Kidney tubule cell (primary cell): ENCODE data around the gene KMT5B.
A peak's percentile ranks its signal among the peaks of the same experiment; 100 is the strongest.

Experiments
- DNase-seq: peaks from one replicate; pipeline ENCODE4 v3.0.0-alpha.2; 2018; ENCODE audit warnings: low spot score

KMT5B gene

DNA sequence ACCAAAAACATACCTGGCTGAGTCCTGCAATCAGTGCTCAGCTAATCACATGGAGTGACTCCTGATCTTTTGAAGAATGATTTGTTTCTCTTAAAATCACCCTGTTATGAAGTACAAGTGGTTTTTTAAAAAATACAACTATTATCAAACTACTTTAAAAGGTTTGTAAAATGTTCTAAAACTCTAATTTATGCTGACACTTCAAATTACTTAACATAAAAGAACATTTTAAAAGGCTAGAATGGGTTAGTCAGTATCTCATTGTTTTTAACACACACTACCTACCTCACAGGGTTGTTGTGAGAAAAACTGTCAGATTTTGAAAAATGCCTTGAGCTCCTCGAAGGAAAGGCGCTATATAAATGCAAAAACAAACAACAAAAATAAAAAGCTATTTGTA, 33.2 kb downstream of the KMT5B start:
- DNase-seq, result no peak

- DNase-seq, result no peak
Measured at GRCh38 chr11:68177877-68178276, 35.2 kb downstream of the KMT5B start.

- DNase-seq, result no peak
Measured at GRCh38 chr11:68173926-68174325, 39.2 kb downstream of the KMT5B start.

DNA sequence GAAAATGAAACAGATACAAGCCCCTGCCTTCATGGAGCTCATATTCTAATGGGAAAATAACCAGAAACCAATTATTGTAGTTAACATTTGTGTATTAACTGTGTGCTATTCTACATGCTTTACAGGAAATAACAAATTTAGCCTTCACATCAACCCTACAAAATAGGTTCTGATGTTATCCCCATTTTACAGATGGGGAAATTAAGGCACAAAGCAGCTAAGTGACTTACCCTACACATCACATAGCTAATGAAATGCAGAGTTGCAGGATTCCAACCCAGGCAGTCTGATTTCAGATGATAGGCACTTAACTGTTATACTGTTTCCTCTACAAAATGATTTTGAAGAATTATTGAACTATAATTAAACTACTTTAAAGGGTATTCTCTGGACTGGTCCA, 43.7 kb downstream of the KMT5B start:
- no peak for DNase-seq

- DNase-seq, result peak; percentile 30
Measured at GRCh38 chr11:68168694-68169093, 44.4 kb downstream of the KMT5B start.

GRCh38 chr11:68167474-68167873, 45.6 kb downstream of the KMT5B start:
- DNase-seq, result no peak

DNA sequence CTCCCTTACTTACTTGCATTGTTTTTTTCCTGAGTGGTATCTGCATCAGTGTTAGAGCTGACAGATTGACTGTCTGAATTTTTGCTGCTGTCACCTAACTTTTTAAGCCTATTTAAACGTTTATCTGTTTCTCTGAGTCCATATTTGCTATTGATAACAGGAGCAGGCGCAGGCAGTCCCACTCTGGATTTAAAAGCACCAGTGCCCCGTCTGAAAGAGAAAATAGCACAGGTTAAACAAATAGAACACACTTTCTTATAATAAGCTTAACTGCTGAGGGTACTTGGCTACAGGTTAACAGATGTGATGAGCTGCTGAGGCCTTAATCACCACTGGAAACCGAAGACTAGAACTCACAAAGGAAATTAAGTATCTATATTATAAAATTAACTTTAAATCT, 46.1 kb downstream of the KMT5B start:
- DNase-seq, result no peak

DNA sequence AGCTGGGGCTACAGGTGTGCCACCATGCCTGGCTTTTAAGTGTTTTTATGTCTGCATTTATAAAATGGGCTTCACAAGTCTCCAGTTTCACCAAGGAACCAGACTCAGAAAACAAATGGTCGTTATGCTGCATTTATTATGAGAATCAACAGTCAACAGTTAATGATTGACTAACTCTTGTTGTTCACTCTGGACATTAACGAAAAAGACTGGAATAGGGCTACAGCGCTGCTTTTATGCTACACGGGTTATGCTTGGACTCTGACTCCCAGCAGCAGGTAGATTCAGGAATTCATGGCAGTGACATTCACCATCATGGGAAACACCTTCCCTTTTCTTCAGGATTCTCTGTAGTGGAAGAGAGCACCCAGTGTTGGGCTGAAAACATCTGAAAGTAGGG, 47.5 kb downstream of the KMT5B start:
- no peak for DNase-seq

- peak; percentile 66 for DNase-seq
Measured at GRCh38 chr11:68164437-68164836, 48.7 kb downstream of the KMT5B start.

DNA sequence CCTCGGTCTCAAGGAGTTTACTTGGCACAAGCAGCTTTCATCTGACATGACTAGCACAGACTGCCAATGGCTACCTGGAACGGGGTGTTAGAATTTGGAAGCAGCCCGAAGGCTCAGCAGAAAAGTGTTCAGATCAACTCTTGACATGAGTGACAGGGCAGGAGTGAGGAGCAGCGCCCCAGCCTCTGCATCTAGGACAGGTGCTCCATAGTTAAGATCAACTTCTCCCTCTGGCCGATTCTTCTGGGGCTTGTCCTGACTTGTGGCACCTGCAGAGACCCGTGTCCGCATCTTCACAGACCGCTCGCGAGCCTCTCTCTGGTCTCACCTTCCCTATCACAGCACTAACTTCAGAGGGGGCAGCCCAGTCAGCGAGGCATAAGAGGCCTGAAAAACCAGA, 49.4 kb downstream of the KMT5B start:
- DNase-seq, result no peak

- peak; percentile 55 for DNase-seq
Measured at GRCh38 chr11:68160100-68160695, 52.9 kb downstream of the KMT5B start.

DNA sequence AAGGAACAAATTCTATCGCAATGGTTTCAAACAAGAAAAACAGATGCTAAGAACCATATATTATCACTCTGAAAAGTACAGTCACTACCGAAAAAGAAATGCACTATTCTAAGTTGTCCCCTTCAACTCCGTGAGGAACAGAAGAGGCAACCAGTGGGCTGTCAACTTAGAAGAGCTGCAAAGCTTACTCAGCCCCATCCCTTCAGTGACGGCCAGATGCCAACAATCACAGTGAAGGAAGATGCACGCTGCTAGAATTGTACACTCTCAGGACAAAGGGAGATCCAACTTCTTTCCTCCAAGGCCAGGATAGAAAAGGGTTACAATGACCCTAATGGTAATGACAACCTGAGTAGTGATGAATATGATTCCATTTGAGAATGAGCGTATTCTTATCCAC, 53.4 kb downstream of the KMT5B start:
- DNase-seq, result no peak

GRCh38 chr11:68159161-68159560, 53.9 kb downstream of the KMT5B start:
- no peak for DNase-seq

- DNase-seq, result no peak
Measured at GRCh38 chr11:68158580-68158979, 54.5 kb downstream of the KMT5B start.

DNA sequence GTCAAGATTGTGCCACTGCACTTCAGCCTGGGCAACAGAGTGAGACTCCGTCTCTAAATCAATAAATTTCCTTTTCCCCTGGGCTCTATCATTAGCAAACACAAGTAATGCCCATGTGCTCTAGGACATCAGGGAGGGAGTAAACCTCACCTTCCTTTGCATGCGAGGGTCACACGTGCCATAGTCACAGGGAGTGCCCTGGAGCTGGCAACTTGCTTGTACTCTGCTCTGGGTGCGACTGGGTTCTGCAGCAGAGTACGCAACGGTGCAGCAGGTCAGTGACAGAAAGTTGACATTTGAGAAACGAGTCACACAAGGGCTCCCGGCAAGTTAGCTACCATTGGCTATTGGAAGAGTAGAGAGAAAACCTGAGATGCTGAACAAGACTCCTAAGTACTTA, 59.4 kb downstream of the KMT5B start:
- no peak for DNase-seq

DNA sequence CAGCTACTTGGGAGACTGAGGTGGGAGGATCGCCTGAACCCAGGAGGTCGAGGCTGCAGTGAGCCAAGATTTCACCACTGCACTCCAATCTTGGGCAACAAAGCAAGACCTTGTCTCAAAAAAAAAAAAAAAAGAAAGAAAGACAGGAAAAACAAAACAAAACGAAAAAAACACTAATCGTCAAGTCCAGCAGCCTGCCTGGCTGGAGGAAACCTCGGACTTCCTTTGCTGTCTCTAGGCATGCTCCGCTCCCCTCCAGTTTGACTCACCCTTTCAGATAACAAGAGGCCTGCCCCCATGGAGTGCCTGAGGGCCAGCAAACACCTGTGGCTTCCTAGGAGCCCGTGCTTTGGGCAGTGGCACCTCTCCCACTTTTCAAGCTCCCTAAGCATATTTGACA, 63.1 kb downstream of the KMT5B start:
- DNase-seq, result peak; percentile 64

DNA sequence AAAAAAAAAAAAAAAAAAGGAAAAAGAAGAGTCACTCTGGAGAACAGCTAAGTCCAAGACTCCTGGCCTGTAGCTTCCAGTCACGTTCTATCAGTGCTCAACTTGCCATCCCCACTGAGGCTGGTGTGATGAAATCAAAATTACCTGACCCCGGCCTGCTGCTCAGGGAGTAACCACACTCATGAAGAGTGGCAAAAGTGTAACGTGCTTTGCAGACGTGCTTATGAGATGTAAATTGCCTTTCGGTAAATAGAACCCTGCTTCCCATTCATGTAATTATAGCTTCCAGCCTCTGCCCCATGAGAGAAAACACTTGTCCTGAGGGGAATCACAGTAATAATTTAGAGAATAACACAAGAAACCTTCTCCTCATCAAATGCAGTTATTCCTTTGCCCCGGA, 63.7 kb downstream of the KMT5B start:
- no peak for DNase-seq

DNA sequence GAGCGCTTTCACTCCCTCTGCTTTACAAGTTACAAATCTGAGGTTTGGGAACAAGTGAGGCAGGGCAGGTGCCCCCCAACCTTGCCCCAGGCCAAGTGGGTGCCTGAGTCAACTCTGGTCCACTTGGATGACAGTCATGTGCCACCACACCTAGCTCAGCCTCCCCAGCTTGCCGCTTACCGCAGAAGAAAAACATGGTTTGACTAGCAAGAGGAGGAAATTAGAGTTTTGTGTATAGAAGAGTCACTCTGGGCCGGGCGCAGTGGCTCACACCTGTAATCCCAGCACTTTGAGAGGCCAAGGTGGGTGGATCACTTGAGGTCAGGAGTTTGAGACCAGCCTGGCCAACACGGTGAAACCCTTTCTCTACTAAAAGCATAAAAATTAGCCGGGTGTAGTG, 64.2 kb downstream of the KMT5B start:
- no peak for DNase-seq

GRCh38 chr11:68148071-68148805, 64.9 kb downstream of the KMT5B start:
- no peak for DNase-seq

DNA sequence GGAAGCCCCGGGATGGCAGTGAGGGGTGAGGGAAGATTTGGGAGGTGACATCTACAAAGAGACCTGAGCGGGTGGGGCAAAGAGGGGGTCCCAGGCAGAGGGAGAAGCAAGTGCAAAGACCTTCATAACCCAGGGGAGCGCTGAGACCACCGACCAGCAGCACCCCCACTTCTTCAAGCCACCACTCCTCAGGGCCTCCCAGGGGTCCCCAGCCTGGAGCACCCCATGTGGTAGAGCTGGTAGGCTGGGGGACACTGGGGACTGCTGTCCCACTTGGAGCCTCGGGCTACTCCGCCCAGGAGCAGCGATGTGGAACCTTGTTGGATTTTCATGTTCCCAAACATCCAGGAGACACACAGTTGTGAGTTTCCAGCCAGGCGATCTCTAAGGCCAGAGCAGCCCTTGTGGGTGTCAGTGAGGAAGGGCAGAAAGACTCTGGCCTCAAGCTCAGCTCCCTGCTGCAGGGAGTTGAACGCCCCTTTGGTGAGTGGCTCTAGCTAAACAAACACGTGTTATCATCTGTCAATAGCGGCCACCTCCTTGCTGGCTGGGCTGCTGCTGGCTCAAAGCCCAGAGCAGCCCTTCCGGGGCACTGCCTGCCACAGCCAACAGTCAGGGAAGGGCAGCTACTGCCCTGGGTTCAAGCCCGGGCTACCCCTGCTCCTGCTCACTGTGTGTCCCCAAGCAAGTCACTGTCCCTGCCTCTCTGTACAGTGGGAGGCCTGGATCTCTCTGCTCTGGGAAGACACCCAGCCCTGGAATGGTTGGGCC, 66.2 kb downstream of the KMT5B start:
- peak; percentile 84 for DNase-seq

- peak; percentile 80 for DNase-seq
Measured at GRCh38 chr11:68146010-68146540, 67.0 kb downstream of the KMT5B start.

GRCh38 chr11:68145120-68145866, 67.8 kb downstream of the KMT5B start:
- DNase-seq, result peak; percentile 92
